SU-DHL-6 (cell line): Measurements from ENCODE around the gene SPOCD1.

Experiments used
- EZH2phosphoT487 ChIP-seq: fragments of 200-600 bp; sonication (generic), shearing (Covaris generic); conservative IDR thresholded peaks from 2 replicates; pipeline ENCODE4 v1.6.1; 2018; ENCODE audit warnings: mild to moderate bottlenecking, antibody characterized with exemption, low read length, moderate library complexity, mixed read lengths
- TF ChIP-seq, protein P1 (sequence below): fragments of 200-600 bp; sonication (generic); IDR thresholded peaks from one replicate; pipeline ENCODE4 v1.5.1; 2017; ENCODE audit warnings: antibody characterized with exemption, mild to moderate bottlenecking, low read length, moderate library complexity; ENCODE audit not compliant: insufficient read depth, poor library complexity, severe bottlenecking

DNA sequence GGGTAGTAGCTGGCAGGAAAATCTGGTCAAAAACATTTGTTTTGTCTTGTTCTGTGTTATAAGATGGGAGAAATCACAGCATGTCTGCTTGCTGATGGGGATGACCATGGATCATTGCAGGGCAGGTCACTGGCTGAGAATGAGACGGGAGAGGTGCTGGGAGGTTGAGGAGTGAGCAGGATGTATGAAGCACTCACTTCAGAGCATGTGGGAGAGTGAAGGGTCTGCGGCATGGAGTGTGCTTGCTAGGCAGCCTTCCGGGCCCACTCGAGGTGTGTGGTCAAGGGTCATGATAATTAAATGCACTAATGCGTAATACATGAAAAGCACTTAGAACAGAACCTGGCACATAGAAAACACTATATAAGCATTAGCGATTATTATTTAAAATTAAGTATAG, 42.0 kb upstream of the SPOCD1 start:
- TF ChIP-seq, protein P1, sequence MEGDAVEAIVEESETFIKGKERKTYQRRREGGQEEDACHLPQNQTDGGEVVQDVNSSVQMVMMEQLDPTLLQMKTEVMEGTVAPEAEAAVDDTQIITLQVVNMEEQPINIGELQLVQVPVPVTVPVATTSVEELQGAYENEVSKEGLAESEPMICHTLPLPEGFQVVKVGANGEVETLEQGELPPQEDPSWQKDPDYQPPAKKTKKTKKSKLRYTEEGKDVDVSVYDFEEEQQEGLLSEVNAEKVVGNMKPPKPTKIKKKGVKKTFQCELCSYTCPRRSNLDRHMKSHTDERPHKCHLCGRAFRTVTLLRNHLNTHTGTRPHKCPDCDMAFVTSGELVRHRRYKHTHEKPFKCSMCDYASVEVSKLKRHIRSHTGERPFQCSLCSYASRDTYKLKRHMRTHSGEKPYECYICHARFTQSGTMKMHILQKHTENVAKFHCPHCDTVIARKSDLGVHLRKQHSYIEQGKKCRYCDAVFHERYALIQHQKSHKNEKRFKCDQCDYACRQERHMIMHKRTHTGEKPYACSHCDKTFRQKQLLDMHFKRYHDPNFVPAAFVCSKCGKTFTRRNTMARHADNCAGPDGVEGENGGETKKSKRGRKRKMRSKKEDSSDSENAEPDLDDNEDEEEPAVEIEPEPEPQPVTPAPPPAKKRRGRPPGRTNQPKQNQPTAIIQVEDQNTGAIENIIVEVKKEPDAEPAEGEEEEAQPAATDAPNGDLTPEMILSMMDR = no peak
- no peak for TF ChIP-seq EZH2phosphoT487
